Activated CD4-positive, alpha-beta memory T cell treated with anti-CD3 and anti-CD28 coated beads for 36 hours (primary cell): ENCODE measurements around the gene S100A11. TPM values are rescaled to one million over a fixed set of nuclear protein-coding genes. Genes with fewer than 3 reads are reported as not detected.

Source experiments
- total RNA-seq, 2 experiments: library from RNA; stranded (reverse); gene quantifications; one replicate each; pipeline ENCODE4 v1.2.3, GENCODE V29; 2021

S100A11 gene
- total RNA-seq, 2 experiments from 2014 or later: 460 to 477 TPM

Other genes starting within 250 kb of the S100A11 start
- gene TDRKH, start 246.5 kb downstream of the S100A11 start, total RNA-seq: 10 to 100 TPM; 30.6 to 32.4 TPM
- under 1 TPM; 0.33 to 0.39 TPM for gene LINGO4, start 231.6 kb downstream of the S100A11 start, total RNA-seq
- gene RORC, start 205.2 kb downstream of the S100A11 start, total RNA-seq: 10 to 100 TPM in 1 of 2 experiments, 1 to 10 TPM in 1; 9.9 to 10.9 TPM
- 1 to 10 TPM; 3.3 to 3.9 TPM for gene C2CD4D, start 197.2 kb downstream of the S100A11 start, total RNA-seq
- gene THEM5, start 183.3 kb downstream of the S100A11 start, total RNA-seq: not detected
- gene THEM4, start 127.5 kb downstream of the S100A11 start, total RNA-seq: 10 to 100 TPM; 19.6 to 24.9 TPM
- 100 to 1,000 TPM; 257 to 270 TPM for gene S100A10, start 43.1 kb downstream of the S100A11 start, total RNA-seq
- gene TCHHL1, start 52.1 kb upstream of the S100A11 start, total RNA-seq: not detected
- gene TCHH, start 78.4 kb upstream of the S100A11 start, total RNA-seq: not detected
- not detected for gene RPTN, start 122.2 kb upstream of the S100A11 start, total RNA-seq
- gene HRNR, start 187.2 kb upstream of the S100A11 start, total RNA-seq: not detected